HepG2 (cell line): ENCODE data around the gene ANKRD36C.
"Not testable (repeated sequence)": the region's sequence is repeated elsewhere in the genome, so short reads cannot be mapped to it uniquely, and the experiment has no call there.

Experiments used
- AHR ChIP-seq: IDR thresholded peaks from 2 replicates; pipeline ENCODE4 v1.6.1; 2018; ENCODE audit warnings: missing genetic modification reagents, missing compliant biosample characterization
- FOXP4 ChIP-seq: sonication (generic); formaldehyde crosslinking; IDR thresholded peaks from 2 replicates; pipeline ENCODE4 v1.4.0; 2020; ENCODE audit warnings: missing genetic modification reagents
- JUND ChIP-seq: sonication (generic); formaldehyde crosslinking; IDR thresholded peaks from 2 replicates; pipeline ENCODE4 v1.8.0; 2022; ENCODE audit warnings: mild to moderate bottlenecking, missing genetic modification reagents
- NR2F6 ChIP-seq, 2 experiments: IDR thresholded peaks; 2 replicates each; pipeline ENCODE4 v1.6.1; 2016; ENCODE audit warnings: antibody characterized with exemption in 1 of 2, mild to moderate bottlenecking in 1 of 2
- REST ChIP-seq, 2 experiments: IDR thresholded peaks; 2 replicates each; pipeline ENCODE4 v1.6.1; 2011 to 2012; ENCODE audit warnings: low read length in 2 of 2, borderline replicate concordance in 1 of 2, low read depth in 1 of 2, mild to moderate bottlenecking in 1 of 2, moderate library complexity in 1 of 2
- TP53 ChIP-seq: sonication (generic); formaldehyde crosslinking; conservative IDR thresholded peaks from 2 replicates; pipeline ENCODE4 v1.4.0; 2020; ENCODE audit warnings: missing genetic modification reagents

- not testable (repeated sequence) for TF ChIP-seq REST (IDR thresholded peaks at IDR 0.05; ENCODE audit: borderline replicate concordance in 1 of 2, low read depth in 1 of 2, low read length in 2 of 2); AHR (CRISPR knock-in tag); TP53; FOXP4 (CRISPR knock-in tag); NR2F6 (IDR thresholded peaks at IDR 0.05); NR2F6 (CRISPR knock-in tag; IDR thresholded peaks at IDR 0.05); JUND
Observed at GRCh38 chr2:96025755-96026154, 34.1 kb upstream of the ANKRD36C start.
